Effector CD4-positive, alpha-beta T cell (primary cell): ENCODE measurements around the gene INPP4B.
"Not testable (repeated sequence)": the region's sequence is repeated elsewhere in the genome, so short reads cannot be mapped to it uniquely, and the experiment has no call there.

Experiments used
- DNase-seq: peaks from one replicate; pipeline ENCODE4 v3.0.0-alpha.2; 2020

The INPP4B gene

GRCh38 chr4:142824368-142824767 is 21.7 kb downstream of the INPP4B start:
- no peak for DNase-seq

DNA sequence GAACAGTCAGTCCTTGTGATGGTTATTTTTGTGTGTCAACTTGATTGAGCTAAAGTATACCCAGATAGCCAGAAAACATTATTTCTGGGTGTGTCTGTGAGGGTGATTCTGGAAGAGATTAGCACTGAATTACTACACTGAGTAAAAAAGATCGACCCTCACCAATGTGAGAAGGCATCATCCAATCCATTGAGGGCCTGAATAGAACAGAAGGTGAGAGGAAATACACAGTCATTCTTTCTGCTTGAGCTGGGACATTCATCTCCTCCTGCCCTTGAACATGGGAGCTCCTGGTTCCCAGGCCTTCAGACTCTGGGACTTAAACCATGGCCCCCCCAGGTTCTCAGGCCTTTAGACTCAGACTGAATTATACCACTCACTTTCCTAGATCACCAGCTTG is 22.3 kb downstream of the INPP4B start:
- no peak for DNase-seq

- DNase-seq = no peak
Measured at GRCh38 chr4:142818476-142818875, 27.6 kb downstream of the INPP4B start.

DNA sequence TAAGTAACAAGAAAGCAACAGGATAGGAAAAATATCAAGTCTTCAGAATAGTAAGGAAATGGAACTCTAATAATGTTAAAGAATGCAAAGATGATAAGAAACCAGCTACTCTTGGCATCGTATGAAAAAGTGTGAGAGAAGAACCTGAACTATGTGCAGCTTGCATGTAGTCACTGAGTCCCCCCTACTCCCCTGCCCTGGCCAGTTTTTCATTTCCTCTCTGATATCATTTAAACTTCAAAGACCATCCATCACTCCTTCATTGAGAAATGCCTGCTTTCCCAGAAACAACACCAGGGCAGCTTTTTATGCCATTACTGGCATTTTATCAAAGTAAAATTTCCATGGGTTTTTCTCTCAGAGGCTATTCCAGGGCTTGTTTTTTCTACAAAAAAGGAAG is 28.1 kb downstream of the INPP4B start:
- no peak for DNase-seq

DNA sequence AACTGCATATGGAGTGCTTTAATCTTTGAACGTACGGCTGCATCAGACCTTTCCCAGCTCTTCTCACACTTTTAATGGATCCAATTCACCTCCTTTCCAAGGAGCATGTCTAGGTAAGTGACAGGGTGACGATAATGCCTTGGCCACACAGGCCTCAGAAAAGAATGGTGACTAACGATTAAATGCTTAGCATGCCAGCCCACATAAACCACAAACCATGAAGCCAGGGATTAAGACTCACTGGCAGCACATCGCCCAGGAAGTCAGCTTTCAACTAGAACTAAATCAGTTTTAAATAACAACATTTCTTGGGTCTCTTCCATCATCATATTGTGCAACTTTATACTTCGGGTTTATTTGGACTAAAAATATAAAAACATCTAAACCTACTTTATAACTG is 28.7 kb downstream of the INPP4B start:
- no peak for DNase-seq

DNA sequence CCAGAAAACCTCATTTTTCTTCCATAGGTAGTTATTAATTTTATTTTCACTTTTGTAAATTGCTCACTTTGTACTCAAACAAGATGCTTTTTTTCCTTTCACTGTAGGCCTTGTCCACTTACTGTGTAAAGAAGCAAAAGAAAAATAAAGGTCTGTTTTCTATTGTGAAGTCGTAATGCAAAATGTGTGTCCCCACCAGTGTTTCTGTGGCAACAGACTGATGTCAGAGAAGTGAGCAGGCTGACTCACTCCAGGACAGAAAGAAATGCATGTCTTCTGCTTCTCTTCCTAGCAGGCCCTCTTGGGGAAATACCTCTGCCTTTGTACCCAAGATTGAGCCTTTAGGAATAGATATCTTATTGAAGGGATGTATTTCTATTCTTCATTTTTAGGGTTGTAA is 30.3 kb downstream of the INPP4B start:
- no peak for DNase-seq

DNA sequence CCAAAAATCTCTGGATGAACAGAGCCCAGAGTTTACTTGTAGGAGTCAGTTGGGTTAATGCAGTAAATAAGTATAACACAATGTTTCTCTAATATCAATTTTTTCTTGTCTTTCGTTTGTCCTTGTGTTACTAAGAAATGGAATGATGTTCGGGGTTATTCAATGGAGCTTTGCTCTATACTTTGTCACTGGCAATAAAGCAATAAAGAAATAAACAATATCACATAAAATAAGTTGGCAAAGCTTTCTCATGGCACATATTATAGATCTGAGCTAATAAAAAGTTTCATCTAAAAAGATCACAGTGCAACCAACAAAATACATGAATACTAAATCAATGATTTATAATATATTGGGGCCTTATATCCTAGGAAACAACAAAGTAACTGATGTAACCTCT is 32.7 kb downstream of the INPP4B start:
- DNase-seq = no peak

DNA sequence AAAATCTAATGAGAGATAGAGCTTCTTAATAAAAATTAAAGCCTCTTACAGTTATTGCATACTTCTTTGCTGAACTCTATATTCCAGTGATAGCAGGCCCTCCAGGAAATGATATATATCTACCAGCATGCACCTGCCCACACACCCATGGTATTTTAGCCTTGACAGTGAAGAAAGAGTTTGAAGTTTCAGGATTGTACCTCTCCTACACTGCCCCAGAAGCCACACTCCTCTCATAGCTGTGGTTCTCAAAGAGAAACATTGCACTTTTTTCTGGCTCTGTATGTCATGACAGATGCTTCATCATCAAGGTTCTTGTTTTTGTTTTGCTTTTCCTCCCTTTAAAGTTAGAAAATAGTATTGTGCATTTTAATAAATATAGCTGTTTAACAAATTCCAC is 34.0 kb downstream of the INPP4B start:
- DNase-seq = no peak

DNA sequence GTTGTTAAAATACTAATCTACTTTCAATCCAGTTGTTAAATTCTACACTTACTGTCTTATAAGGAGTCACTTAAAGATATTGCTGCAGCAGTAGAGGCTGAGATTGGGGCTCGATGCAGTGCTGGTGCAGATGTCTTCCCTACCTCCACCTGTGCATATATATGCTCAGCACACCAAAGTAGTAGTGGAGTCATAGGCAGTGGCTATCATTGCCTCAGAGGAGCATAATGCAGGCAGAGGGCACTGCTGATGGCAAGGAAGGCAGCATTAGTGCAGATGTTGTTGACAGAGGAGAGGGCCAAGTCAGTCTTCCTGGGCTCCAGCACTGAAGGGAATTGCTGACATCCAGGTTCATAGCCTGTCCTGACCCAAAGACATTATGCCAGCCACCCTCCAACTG is 35.1 kb downstream of the INPP4B start:
- no peak for DNase-seq

DNA sequence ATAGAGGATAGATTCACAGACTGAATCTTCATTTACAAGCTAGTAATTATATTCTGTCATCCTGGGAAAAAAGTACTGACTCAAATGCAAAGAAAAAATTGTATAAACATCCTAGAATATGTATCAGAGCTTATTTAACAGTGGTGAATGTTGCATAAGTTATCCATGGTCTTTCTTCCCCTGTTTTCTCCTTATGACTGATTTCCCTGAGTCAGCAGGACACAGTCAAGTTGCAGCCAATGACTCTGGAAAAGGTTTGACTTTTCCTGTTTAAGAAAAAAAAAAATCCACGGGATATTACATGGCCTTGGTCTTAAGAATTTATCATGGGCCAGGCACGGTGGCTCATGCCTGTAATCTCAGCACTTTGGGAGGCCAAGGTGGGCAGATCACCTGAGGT is 36.5 kb downstream of the INPP4B start:
- no peak for DNase-seq

DNA sequence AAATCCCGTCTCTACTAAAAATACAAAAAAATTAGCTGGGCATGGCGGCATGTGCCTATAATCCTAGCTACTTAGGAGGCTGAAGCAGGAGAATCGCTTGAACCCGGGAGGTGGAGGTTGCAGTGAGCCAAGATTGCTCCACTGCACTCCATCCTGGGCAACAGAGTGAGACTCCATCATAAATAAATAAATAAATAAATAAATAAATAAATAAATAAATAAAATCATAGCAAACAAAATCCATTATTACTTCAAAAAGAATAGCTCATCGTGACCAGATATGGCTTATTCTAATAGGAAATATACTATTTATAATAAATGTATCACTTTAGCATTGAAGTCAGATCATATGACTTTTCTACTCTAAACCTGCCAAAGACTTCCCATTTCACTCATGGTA is 42.2 kb downstream of the INPP4B start:
- not testable (repeated sequence) for DNase-seq

- DNase-seq = no peak
Measured at GRCh38 chr4:142801966-142802365, 44.1 kb downstream of the INPP4B start.

GRCh38 chr4:142781114-142781513 is 65.0 kb downstream of the INPP4B start:
- no peak for DNase-seq

- no peak for DNase-seq
Measured at GRCh38 chr4:142778900-142779299, 67.2 kb downstream of the INPP4B start.

GRCh38 chr4:142778430-142778829 is 67.7 kb downstream of the INPP4B start:
- no peak for DNase-seq

- no peak for DNase-seq
Measured at GRCh38 chr4:142777045-142777743, 68.9 kb downstream of the INPP4B start.

- DNase-seq = no peak
Measured at GRCh38 chr4:142776026-142776425, 70.1 kb downstream of the INPP4B start.

GRCh38 chr4:142773505-142773904 is 72.6 kb downstream of the INPP4B start:
- no peak for DNase-seq

GRCh38 chr4:142762280-142762679 is 83.8 kb downstream of the INPP4B start:
- no peak for DNase-seq

DNA sequence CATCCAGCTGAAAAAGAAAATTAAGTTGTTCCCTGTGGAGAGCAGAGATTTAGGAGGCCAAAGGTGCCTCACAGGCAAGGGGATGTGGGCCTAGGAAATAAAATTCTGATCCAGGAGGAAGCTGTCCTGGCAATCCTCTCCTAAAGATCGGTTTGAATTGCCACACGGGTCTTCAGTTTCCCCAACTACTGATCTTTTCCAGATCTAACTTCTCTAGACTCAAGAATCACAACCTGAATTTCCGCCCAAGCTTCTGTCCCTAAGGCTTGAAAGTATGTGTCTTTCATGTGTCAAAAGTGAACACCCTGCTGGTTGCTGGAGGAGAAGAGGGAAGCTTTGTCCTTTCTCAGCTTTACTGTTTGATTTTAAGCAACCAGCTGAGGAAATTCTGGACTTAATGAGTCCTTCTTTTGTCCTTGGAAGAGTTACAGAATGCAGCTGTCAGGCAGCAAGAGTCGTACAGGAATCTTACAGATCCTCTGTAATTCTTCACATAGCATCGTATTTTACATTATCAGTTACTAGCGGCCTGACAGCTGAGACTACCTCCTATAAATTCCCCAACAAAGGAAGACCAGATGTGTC is 93.8 kb downstream of the INPP4B start:
- DNase-seq = no peak

- no peak for DNase-seq
Measured at GRCh38 chr4:142743121-142743825, 102.8 kb downstream of the INPP4B start.

DNA sequence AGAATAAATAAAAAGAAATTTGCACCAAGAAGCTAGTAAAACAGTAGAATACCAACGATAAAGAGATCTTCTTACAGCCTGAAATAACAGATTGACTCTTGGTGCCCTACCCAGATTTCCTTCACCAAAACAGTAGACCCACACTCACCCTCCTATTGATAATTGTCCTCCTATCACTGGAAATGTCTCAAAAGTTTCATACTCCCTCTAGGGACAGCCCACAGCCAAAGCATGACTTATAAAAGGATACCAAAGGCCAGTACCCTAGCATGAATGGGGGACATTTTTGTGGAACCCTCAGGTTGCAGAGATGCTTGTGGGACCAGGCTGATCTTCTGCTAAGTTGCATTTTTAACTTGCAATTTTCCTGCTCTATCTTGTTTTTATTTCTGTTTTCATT is 104.1 kb downstream of the INPP4B start:
- no peak for DNase-seq

- DNase-seq = no peak
Measured at GRCh38 chr4:142728233-142728632, 117.9 kb downstream of the INPP4B start.

DNA sequence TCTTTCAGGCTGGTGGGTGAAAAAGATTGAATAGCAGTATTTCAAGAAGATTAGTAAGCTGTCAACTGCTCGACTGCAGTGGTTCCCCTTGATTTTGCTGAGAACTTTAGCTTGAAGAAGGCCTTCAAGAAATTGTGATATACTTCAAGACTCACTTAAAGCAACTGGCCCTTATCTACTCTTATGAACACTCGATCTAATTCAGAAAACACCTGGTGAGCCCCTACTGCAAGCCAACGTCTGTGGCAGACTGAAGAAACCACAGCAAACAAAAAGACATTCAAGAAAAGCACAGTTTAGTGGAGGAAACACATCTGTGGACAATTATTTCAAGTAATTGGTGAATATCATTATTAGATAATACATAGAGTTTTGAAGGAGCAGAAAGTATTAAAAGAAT is 119.0 kb downstream of the INPP4B start:
- DNase-seq = no peak
